22Rv1 (cell line): ENCODE results near the gene OR13C2.

Experiments
- CTCF ChIP-seq: fragments of 450-650 bp; IDR thresholded peaks from 2 replicates; pipeline ENCODE4 v1.5.1; 2017; ENCODE audit warnings: mild to moderate bottlenecking
- ZFX ChIP-seq: fragments of 450-650 bp; IDR thresholded peaks from 2 replicates; pipeline ENCODE4 v1.6.1; 2017; ENCODE audit warnings: antibody characterized with exemption, borderline replicate concordance

- TF ChIP-seq CTCF (no peak), ZFX (no peak)
Measured at GRCh38 chr9:104606152-104606551, 725 bp upstream of the OR13C2 start.
